Measurements from ENCODE around the gene SLC49A3. TPM values are rescaled to one million over a fixed set of nuclear protein-coding genes. Genes with fewer than 3 reads are reported as not detected.
"Not testable (repeated sequence)": the region's sequence is repeated elsewhere in the genome, so short reads cannot be mapped to it uniquely, and the experiment has no call there.

The SLC49A3 gene
- polyA plus RNA-seq, 1 experiment: 2.8 TPM

GRCh38 chr4:636628-637159 lies 52.3 kb downstream of the SLC49A3 start:
- no peaks in the 10 kb centered on the region for H3K36me3 ChIP-seq (ENCODE audit: control insufficient read depth, insufficient read depth, low read length)
- TF ChIP-seq CTCF (IDR thresholded peaks at IDR 0.05; ENCODE audit: insufficient read depth, low read depth, low read length): no peak
- no peak overlapping the region for H3K4me3 ChIP-seq (ENCODE audit: low read depth, low read length)
- no peaks in the 10 kb centered on the region; the same call in 1 of the 2 replicates for H3K27me3 ChIP-seq (ENCODE audit: control insufficient read depth, insufficient read depth, low read length)
- no peak for DNase-seq (ENCODE audit: low read depth)
- ChIA-PET POLR2A (no interaction called here), CTCF (no interaction called here)

- no peaks in the 10 kb centered on the region for H3K36me3 ChIP-seq (ENCODE audit: control insufficient read depth, insufficient read depth, low read length)
- H3K27me3 ChIP-seq (ENCODE audit: control insufficient read depth, insufficient read depth, low read length): no peaks in the 10 kb centered on the region; the same call in 1 of the 2 replicates
- ChIA-PET CTCF (no interaction called here), POLR2A (no interaction called here)
- no peak for DNase-seq (ENCODE audit: low read depth)
- no peak for TF ChIP-seq CTCF (IDR thresholded peaks at IDR 0.05; ENCODE audit: insufficient read depth, low read depth, low read length)
- H3K4me3 ChIP-seq (ENCODE audit: low read depth, low read length): no peak overlapping the region
These were observed 52.9 kb downstream of the SLC49A3 start for GRCh38 chr4:635851-636627.

- POLR2A ChIA-PET; H3K4me3 ChIP-seq (ENCODE audit: low read depth, low read length): not testable (repeated sequence)
- CTCF ChIA-PET: interaction anchor here (1.0 kb wide), 1 partner anchor 9 kb away, joined by 5 read pairs; no protein-coding TSS in a partner anchor
These were observed 53.7 kb downstream of the SLC49A3 start for GRCh38 chr4:635066-635835.

GRCh38 chr4:634599-634985 lies 54.4 kb downstream of the SLC49A3 start:
- Histone ChIP-seq H3K36me3 (ENCODE audit: control insufficient read depth, insufficient read depth, low read length) (no peaks in the 10 kb centered on the region), H3K4me3 (ENCODE audit: low read depth, low read length) (no peak overlapping the region), H3K27me3 (ENCODE audit: control insufficient read depth, insufficient read depth, low read length) (no peaks in the 10 kb centered on the region; the same call in 1 of the 2 replicates)
- TF ChIP-seq CTCF (IDR thresholded peaks at IDR 0.05; ENCODE audit: insufficient read depth, low read depth, low read length): no peak
- POLR2A ChIA-PET: no interaction called here
- no peak for DNase-seq (ENCODE audit: low read depth)
- CTCF ChIA-PET: interaction anchor here (1.0 kb wide), 1 partner anchor 10 kb away, joined by 5 read pairs; no protein-coding TSS in a partner anchor

More at GRCh38 chr4:635066-635835, 53.7 kb downstream of the SLC49A3 start:
- not testable (repeated sequence) for H3K36me3 ChIP-seq (ENCODE audit: control insufficient read depth, insufficient read depth, low read length); H3K27me3 ChIP-seq (ENCODE audit: control insufficient read depth, insufficient read depth, low read length); DNase-seq (ENCODE audit: low read depth)

- TF ChIP-seq CTCF (IDR thresholded peaks at IDR 0.05; ENCODE audit: insufficient read depth, low read depth, low read length): no peak
- no peaks in the 10 kb centered on the region for H3K36me3 ChIP-seq (ENCODE audit: control insufficient read depth, insufficient read depth, low read length)
- DNase-seq (ENCODE audit: low read depth): no peak
- POLR2A ChIA-PET: no interaction called here
- CTCF ChIA-PET: interaction anchor here (1.0 kb wide), 1 partner anchor 10 kb away, joined by 5 read pairs; no protein-coding TSS in a partner anchor
- H3K4me3 ChIP-seq (ENCODE audit: low read depth, low read length): no peak overlapping the region
- no peaks in the 10 kb centered on the region; the same call in 1 of the 2 replicates for H3K27me3 ChIP-seq (ENCODE audit: control insufficient read depth, insufficient read depth, low read length)
These were observed 54.9 kb downstream of the SLC49A3 start for GRCh38 chr4:633976-634598.
